Ramos (cell line): Measurements from ENCODE around the gene PLPPR5.
"Not testable (repeated sequence)": the region's sequence is repeated elsewhere in the genome, so short reads cannot be mapped to it uniquely, and the experiment has no call there.

Experiments used
- in situ Hi-C: fragments of 300-500 bp; cut with MboI; formaldehyde crosslinking; loops from one replicate; pipeline ENCODE4 v1.14.3; 2022; ENCODE audit warnings: low sequenced_read_pairs; ENCODE audit not compliant: unreplicated experiment

Gene PLPPR5

GRCh38 chr1:98920441-98921110 is 84.1 kb downstream of the PLPPR5 start:
- in situ Hi-C loops = no loop called here

GRCh38 chr1:98919652-98920051 is 85.0 kb downstream of the PLPPR5 start:
- in situ Hi-C loops = no loop called here

- in situ Hi-C loops = no loop called here
Observed at GRCh38 chr1:98919211-98919610, 85.5 kb downstream of the PLPPR5 start.

GRCh38 chr1:98914547-98914946 is 90.1 kb downstream of the PLPPR5 start:
- in situ Hi-C loops = no loop called here

- in situ Hi-C loops = no loop called here
Observed at GRCh38 chr1:98910827-98911226, 93.8 kb downstream of the PLPPR5 start.

GRCh38 chr1:98908980-98909379 is 95.7 kb downstream of the PLPPR5 start:
- in situ Hi-C loops = no loop called here

GRCh38 chr1:98906809-98907208 is 97.9 kb downstream of the PLPPR5 start:
- in situ Hi-C loops = no loop called here

GRCh38 chr1:98906361-98906760 is 98.3 kb downstream of the PLPPR5 start:
- in situ Hi-C loops = no loop called here

GRCh38 chr1:98904684-98905083 is 100.0 kb downstream of the PLPPR5 start:
- in situ Hi-C loops = no loop called here

- in situ Hi-C loops = no loop called here
Observed at GRCh38 chr1:98903726-98904125, 100.9 kb downstream of the PLPPR5 start.

GRCh38 chr1:98903261-98903660 is 101.4 kb downstream of the PLPPR5 start:
- in situ Hi-C loops = no loop called here

GRCh38 chr1:98898940-98899339 is 105.7 kb downstream of the PLPPR5 start:
- in situ Hi-C loops = no loop called here

GRCh38 chr1:98897479-98897878 is 107.2 kb downstream of the PLPPR5 start:
- in situ Hi-C loops = no loop called here

GRCh38 chr1:98896711-98897445 is 107.8 kb downstream of the PLPPR5 start:
- in situ Hi-C loops = no loop called here

- in situ Hi-C loops = no loop called here
Observed at GRCh38 chr1:98893371-98893770, 111.3 kb downstream of the PLPPR5 start.

- in situ Hi-C loops = no loop called here
Observed at GRCh38 chr1:98888869-98889268, 115.8 kb downstream of the PLPPR5 start.

- in situ Hi-C loops = no loop called here
Observed at GRCh38 chr1:98887507-98887906, 117.2 kb downstream of the PLPPR5 start.

- in situ Hi-C loops = no loop called here
Observed at GRCh38 chr1:98884864-98885263, 119.8 kb downstream of the PLPPR5 start.

GRCh38 chr1:98881901-98882300 is 122.8 kb downstream of the PLPPR5 start:
- in situ Hi-C loops = no loop called here

GRCh38 chr1:98881234-98881633 is 123.4 kb downstream of the PLPPR5 start:
- in situ Hi-C loops = not testable (repeated sequence)

GRCh38 chr1:98874828-98875227 is 129.8 kb downstream of the PLPPR5 start:
- in situ Hi-C loops = no loop called here
